ENCODE results near the gene RAD51AP2.

- TF ChIP-seq POLR2A (IDR thresholded peaks at IDR 0.05) (peak; percentile 50), CTCF (IDR thresholded peaks at IDR 0.05) (no peak)
Measured at GRCh38 chr2:17518212-17519154, at the start of gene RAD51AP2.
